Panc1 (cell line): Measurements from ENCODE around the gene PRR36. TPM values are rescaled to one million over a fixed set of nuclear protein-coding genes. Genes with fewer than 3 reads are reported as not detected.

Experiments
- ATAC-seq: fragments of 200-7000 bp; cut with Tn5 transposase; 2 replicates; pipeline ENCODE4 v1.9.1; 2020; ENCODE audit warnings: mild to moderate bottlenecking, moderate library complexity
- BruUV-seq: library from RNA; stranded (reverse); fragments of 400-500 nt; replicated peaks from 2 replicates; lab custom pipeline; 2021; lab: Mats Ljungman, UMichigan
- CTCF ChIA-PET: fragments of 300-600 bp; sonication (Branson Sonifier 250); formaldehyde crosslinking; loops from one replicate; lab custom pipeline; 2022; ENCODE audit warnings: antibody characterized with exemption; lab: Charles Lee
- POLR2A ChIA-PET: fragments of 300-600 bp; sonication (Branson Sonifier 250); formaldehyde crosslinking; loops from one replicate; lab custom pipeline; 2022; ENCODE audit warnings: antibody characterized with exemption; lab: Charles Lee
- DNase-seq: peaks from one replicate; pipeline ENCODE4 v3.0.0-alpha.2; 2010; ENCODE audit warnings: low read depth, low spot score
- H3K27ac ChIP-seq: 2 replicates; pipeline ENCODE4 v1.5.1; 2011; ENCODE audit warnings: mild to moderate bottlenecking, low read length, inconsistent platforms
- H3K27me3 ChIP-seq: fragments of 200-500 bp; sonication (Bioruptor generic); 2 replicates; pipeline ENCODE4 v1.6.0; 2014; ENCODE audit warnings: low read length, inconsistent platforms; ENCODE audit not compliant: control insufficient read depth, insufficient read depth
- H3K36me3 ChIP-seq: fragments of 200-500 bp; sonication (Bioruptor generic); 2 replicates; pipeline ENCODE4 v1.5.1; 2014; ENCODE audit warnings: inconsistent platforms, mild to moderate bottlenecking, low read length, moderate library complexity; ENCODE audit not compliant: control insufficient read depth, insufficient read depth
- H3K4me1 ChIP-seq: 2 replicates; pipeline ENCODE4 v1.5.1; 2011; ENCODE audit warnings: inconsistent platforms, mild to moderate bottlenecking, low read length, moderate library complexity; ENCODE audit not compliant: control insufficient read depth, insufficient read depth
- H3K4me3 ChIP-seq, 2 experiments: 2 replicates each; pipeline ENCODE4 v1.5.1; 2011 to 2012; ENCODE audit warnings: low read depth in 2 of 2, low read length in 2 of 2, mild to moderate bottlenecking in 2 of 2, inconsistent platforms in 1 of 2, moderate library complexity in 1 of 2
- H3K9me3 ChIP-seq: fragments of 200-500 bp; sonication (Bioruptor generic); 2 replicates; pipeline ENCODE4 v1.5.1; 2014; ENCODE audit warnings: low read depth, mild to moderate bottlenecking, inconsistent platforms, low read length, moderate library complexity; ENCODE audit not compliant: control insufficient read depth, insufficient read depth
- POLR2AphosphoS5 ChIP-seq: IDR thresholded peaks from 2 replicates; pipeline ENCODE4 v1.6.1; 2012; ENCODE audit warnings: mild to moderate bottlenecking, low read depth, low read length, moderate library complexity
- SIN3A ChIP-seq: IDR thresholded peaks from 2 replicates; pipeline ENCODE4 v1.6.1; 2012; ENCODE audit warnings: low read depth, mild to moderate bottlenecking, low read length, moderate library complexity, borderline replicate concordance; ENCODE audit not compliant: insufficient read depth
- TCF7L2 ChIP-seq: IDR thresholded peaks from 2 replicates; pipeline ENCODE4 v1.6.1; 2011; ENCODE audit warnings: mild to moderate bottlenecking, low read depth, low read length, inconsistent platforms
- in situ Hi-C: cut with HindIII; loops from 2 replicates; pipeline ENCODE4 v1.10.0; 2016; ENCODE audit warnings: low sequenced_read_pairs, low pct_unique_long_range_greater_than_20kb
- intact Hi-C: fragments of 100-400 bp; cut with micrococcal nuclease; formaldehyde crosslinking; loops from one replicate; pipeline ENCODE4 v1.10.0; 2022; ENCODE audit not compliant: unreplicated experiment
- total RNA-seq: library from RNA; stranded (reverse); gene quantifications from one replicate; pipeline ENCODE4 v1.2.1, GENCODE V29; 2021; ENCODE audit not compliant: unreplicated experiment
- TF ChIP-seq, protein P1 (sequence below): fragments of 450-650 bp; IDR thresholded peaks from 2 replicates; pipeline ENCODE4 v1.5.1; 2017; ENCODE audit warnings: mild to moderate bottlenecking
- TF ChIP-seq, protein P2 (sequence below), 2 experiments: IDR thresholded peaks; 2 replicates each; pipeline ENCODE4 v1.6.1; 2011 to 2012; ENCODE audit warnings: low read depth in 2 of 2, control low read depth in 1 of 2, low read length in 1 of 2, mild to moderate bottlenecking in 1 of 2, moderate library complexity in 1 of 2; ENCODE audit not compliant: insufficient read depth in 1 of 2

PRR36 gene
- total RNA-seq, 1 experiment from 2014 or later: 3.7 TPM

DNA sequence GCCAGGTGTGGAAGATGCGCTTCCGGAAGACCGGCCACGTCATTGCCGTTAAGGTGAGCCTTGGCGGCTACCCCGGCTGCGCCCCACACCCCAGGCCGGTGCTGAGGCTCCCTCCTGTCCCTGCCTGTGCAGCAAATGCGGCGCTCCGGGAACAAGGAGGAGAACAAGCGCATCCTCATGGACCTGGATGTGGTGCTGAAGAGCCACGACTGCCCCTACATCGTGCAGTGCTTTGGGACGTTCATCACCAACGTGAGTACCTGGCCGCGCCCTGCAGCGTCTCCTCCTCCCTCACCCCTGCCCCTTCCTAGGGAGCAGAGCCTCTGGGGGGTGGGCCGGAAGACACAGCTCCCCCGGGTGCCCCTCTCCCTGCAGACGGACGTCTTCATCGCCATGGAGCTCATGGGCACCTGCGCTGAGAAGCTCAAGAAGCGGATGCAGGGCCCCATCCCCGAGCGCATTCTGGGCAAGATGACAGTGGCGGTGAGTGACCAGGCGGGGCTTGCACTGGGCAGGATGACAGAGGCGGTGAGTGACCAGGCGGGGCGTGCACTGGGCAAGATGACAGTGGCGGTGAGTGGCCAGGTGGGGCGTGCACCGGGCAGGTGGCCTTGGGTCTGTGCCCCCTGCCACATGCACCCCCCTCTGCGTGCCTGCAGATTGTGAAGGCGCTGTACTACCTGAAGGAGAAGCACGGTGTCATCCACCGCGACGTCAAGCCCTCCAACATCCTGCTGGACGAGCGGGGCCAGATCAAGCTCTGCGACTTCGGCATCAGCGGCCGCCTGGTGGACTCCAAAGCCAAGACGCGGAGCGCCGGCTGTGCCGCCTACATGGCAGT is 36.4 kb upstream of the PRR36 start:
- no TSS peak for BruUV-seq
- CTCF ChIA-PET: no interaction called here
- H3K36me3 ChIP-seq: no peaks in the 10 kb centered on the region
- no peaks in the 10 kb centered on the region for H3K9me3 ChIP-seq
- H3K4me1 ChIP-seq: peaks cover 6% of the 10 kb centered on the region
- intact Hi-C loops (no loop called here), in situ Hi-C loops (no loop called here)
- no peak overlapping the region for H3K4me3 ChIP-seq
- TF ChIP-seq POLR2AphosphoS5 (no peak), SIN3A (no peak), TCF7L2 (no peak)
- TF ChIP-seq, protein P1, sequence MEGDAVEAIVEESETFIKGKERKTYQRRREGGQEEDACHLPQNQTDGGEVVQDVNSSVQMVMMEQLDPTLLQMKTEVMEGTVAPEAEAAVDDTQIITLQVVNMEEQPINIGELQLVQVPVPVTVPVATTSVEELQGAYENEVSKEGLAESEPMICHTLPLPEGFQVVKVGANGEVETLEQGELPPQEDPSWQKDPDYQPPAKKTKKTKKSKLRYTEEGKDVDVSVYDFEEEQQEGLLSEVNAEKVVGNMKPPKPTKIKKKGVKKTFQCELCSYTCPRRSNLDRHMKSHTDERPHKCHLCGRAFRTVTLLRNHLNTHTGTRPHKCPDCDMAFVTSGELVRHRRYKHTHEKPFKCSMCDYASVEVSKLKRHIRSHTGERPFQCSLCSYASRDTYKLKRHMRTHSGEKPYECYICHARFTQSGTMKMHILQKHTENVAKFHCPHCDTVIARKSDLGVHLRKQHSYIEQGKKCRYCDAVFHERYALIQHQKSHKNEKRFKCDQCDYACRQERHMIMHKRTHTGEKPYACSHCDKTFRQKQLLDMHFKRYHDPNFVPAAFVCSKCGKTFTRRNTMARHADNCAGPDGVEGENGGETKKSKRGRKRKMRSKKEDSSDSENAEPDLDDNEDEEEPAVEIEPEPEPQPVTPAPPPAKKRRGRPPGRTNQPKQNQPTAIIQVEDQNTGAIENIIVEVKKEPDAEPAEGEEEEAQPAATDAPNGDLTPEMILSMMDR: no peak
- TF ChIP-seq, protein P2, sequence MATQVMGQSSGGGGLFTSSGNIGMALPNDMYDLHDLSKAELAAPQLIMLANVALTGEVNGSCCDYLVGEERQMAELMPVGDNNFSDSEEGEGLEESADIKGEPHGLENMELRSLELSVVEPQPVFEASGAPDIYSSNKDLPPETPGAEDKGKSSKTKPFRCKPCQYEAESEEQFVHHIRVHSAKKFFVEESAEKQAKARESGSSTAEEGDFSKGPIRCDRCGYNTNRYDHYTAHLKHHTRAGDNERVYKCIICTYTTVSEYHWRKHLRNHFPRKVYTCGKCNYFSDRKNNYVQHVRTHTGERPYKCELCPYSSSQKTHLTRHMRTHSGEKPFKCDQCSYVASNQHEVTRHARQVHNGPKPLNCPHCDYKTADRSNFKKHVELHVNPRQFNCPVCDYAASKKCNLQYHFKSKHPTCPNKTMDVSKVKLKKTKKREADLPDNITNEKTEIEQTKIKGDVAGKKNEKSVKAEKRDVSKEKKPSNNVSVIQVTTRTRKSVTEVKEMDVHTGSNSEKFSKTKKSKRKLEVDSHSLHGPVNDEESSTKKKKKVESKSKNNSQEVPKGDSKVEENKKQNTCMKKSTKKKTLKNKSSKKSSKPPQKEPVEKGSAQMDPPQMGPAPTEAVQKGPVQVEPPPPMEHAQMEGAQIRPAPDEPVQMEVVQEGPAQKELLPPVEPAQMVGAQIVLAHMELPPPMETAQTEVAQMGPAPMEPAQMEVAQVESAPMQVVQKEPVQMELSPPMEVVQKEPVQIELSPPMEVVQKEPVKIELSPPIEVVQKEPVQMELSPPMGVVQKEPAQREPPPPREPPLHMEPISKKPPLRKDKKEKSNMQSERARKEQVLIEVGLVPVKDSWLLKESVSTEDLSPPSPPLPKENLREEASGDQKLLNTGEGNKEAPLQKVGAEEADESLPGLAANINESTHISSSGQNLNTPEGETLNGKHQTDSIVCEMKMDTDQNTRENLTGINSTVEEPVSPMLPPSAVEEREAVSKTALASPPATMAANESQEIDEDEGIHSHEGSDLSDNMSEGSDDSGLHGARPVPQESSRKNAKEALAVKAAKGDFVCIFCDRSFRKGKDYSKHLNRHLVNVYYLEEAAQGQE (IDR thresholded peaks at IDR 0.05; ENCODE audit: insufficient read depth in 1 of 2, low read depth in 2 of 2, low read length in 1 of 2): no peak
- DNase-seq (no peak), ATAC-seq (no peak)
- POLR2A ChIA-PET: no interaction called here
- no peak overlapping the region for H3K27ac ChIP-seq
- H3K27me3 ChIP-seq: no peaks in the 10 kb centered on the region

DNA sequence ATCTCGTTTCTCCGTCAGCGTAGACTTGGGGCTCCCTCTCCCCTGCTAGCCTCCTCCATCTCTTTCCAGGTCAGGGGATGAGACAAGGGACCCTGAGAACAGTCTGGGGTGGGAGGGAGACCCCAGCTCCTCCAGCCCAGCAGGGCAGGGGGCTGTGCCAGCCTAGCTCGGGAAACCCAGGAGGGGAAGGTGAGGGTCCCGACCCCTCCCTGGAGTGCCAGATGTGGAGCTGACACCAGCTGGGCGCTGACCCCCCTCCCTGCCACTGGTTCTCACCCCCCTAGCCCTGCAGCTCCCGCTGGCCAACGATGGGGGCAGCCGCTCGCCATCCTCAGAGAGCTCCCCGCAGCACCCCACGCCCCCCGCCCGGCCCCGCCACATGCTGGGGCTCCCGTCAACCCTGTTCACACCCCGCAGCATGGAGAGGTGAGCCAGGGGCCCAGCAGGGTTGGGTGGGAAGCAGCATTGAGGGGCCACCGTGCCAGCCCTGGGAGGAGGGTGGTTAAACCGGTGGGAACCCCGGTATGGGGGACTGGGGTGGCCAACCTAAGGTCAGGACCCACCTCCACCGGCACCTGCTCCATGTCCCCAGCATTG is 35.4 kb upstream of the PRR36 start:
- Histone ChIP-seq H3K9me3 (no peaks in the 10 kb centered on the region), H3K27me3 (no peaks in the 10 kb centered on the region), H3K4me1 (peaks cover 12% of the 10 kb centered on the region), H3K36me3 (no peaks in the 10 kb centered on the region; the same call in 1 of the 2 replicates), H3K27ac (no peak overlapping the region), H3K4me3 (no peak overlapping the region)
- DNase-seq (no peak), ATAC-seq (no peak)
- no TSS peak for BruUV-seq
- TF ChIP-seq, protein P1: no peak
- no peak for TF ChIP-seq SIN3A
- intact Hi-C loops (no loop called here), in situ Hi-C loops (no loop called here)
- CTCF ChIA-PET: no interaction called here
- POLR2A ChIA-PET: no interaction called here
